IMR-90 (cell line): ENCODE measurements around the gene CCNA2. TPM values are rescaled to one million over a fixed set of nuclear protein-coding genes. Genes with fewer than 3 reads are reported as not detected.

Experiments used
- ATAC-seq: fragments of 200-7000 bp; cut with Tn5 transposase; 2 replicates; pipeline ENCODE4 v1.9.1; 2020; ENCODE audit warnings: low read depth, mild to moderate bottlenecking, moderate library complexity
- BruUV-seq: library from RNA; stranded (reverse); fragments of 400-500 nt; replicated peaks from 2 replicates; lab custom pipeline; 2021; lab: Mats Ljungman, UMichigan
- CTCF ChIA-PET: fragments of 300-600 bp; formaldehyde crosslinking; extraction: SDS; loops from one replicate; lab custom pipeline; 2021; ENCODE audit warnings: antibody characterized with exemption; lab: Yijun Ruan, JAX
- POLR2A ChIA-PET: fragments of 300-600 bp; sonication (Branson Sonifier 250); formaldehyde crosslinking; loops from one replicate; lab custom pipeline; 2022; ENCODE audit warnings: antibody characterized with exemption; ENCODE audit not compliant: unreplicated experiment; lab: Charles Lee
- DNase-seq: peaks from one replicate; pipeline ENCODE4 v3.0.0; 2013
- H2AFZ ChIP-seq: replicated peaks from 2 replicates; pipeline ENCODE3; 2013; ENCODE audit warnings: low read length, mild to moderate bottlenecking; ENCODE audit not compliant: poor library complexity
- H2AK5ac ChIP-seq: 2 replicates; pipeline ENCODE4 v1.6.1; 2013; ENCODE audit warnings: low read depth, low read length, inconsistent platforms
- H2AK9ac ChIP-seq: replicated peaks from 2 replicates; pipeline ENCODE3; 2013; ENCODE audit warnings: mild to moderate bottlenecking, low read depth, low read length, moderate library complexity; ENCODE audit not compliant: poor library complexity
- H2BK120ac ChIP-seq: 2 replicates; pipeline ENCODE4 v1.6.1; 2013; ENCODE audit warnings: low read depth, low read length, inconsistent platforms
- H2BK15ac ChIP-seq: 3 replicates; pipeline ENCODE4 v1.6.1; 2013; ENCODE audit warnings: low read depth, low read length, inconsistent platforms
- H2BK20ac ChIP-seq: 2 replicates; pipeline ENCODE4 v1.6.1; 2013; ENCODE audit warnings: low read depth, mild to moderate bottlenecking, inconsistent platforms, low read length, moderate library complexity
- H2BK5ac ChIP-seq: 2 replicates; pipeline ENCODE4 v1.6.1; 2013; ENCODE audit warnings: mild to moderate bottlenecking, low read depth, low read length, inconsistent platforms; ENCODE audit not compliant: poor library complexity, severe bottlenecking
- H3K14ac ChIP-seq: replicated peaks from 2 replicates; pipeline ENCODE4 v1.6.1; 2013; ENCODE audit warnings: low read depth, low read length, inconsistent platforms
- H3K18ac ChIP-seq: 2 replicates; pipeline ENCODE4 v1.6.1; 2013; ENCODE audit warnings: low read depth, low read length, control low read depth
- H3K23ac ChIP-seq: 2 replicates; pipeline ENCODE4 v1.6.1; 2013; ENCODE audit warnings: low read depth, low read length, inconsistent platforms
- H3K27ac ChIP-seq: 2 replicates; pipeline ENCODE4 v1.5.1; 2013; ENCODE audit warnings: mild to moderate bottlenecking, control low read depth, low read length; ENCODE audit not compliant: insufficient read depth
- H3K27me3 ChIP-seq: 2 replicates; pipeline ENCODE4 v1.6.1; 2013; ENCODE audit warnings: low read length; ENCODE audit not compliant: control insufficient read depth, insufficient read depth
- H3K36me3 ChIP-seq: 2 replicates; pipeline ENCODE4 v1.6.1; 2013; ENCODE audit warnings: low read length, mixed read lengths; ENCODE audit not compliant: control insufficient read depth, insufficient read depth
- H3K4ac ChIP-seq: 2 replicates; pipeline ENCODE4 v1.6.1; 2013; ENCODE audit warnings: low read depth, low read length, inconsistent platforms
- H3K4me1 ChIP-seq: 2 replicates; pipeline ENCODE4 v1.6.1; 2013; ENCODE audit warnings: low read length, mixed read lengths; ENCODE audit not compliant: control insufficient read depth, insufficient read depth
- H3K4me2 ChIP-seq: 2 replicates; pipeline ENCODE4 v1.6.1; 2013; ENCODE audit warnings: low read depth, mild to moderate bottlenecking, control low read depth, low read length, moderate library complexity
- H3K4me3 ChIP-seq: 2 replicates; pipeline ENCODE4 v1.5.1; 2013; ENCODE audit warnings: low read depth, mild to moderate bottlenecking, control low read depth, low read length, moderate library complexity; ENCODE audit not compliant: insufficient read depth
- H3K56ac ChIP-seq: 2 replicates; pipeline ENCODE4 v1.6.1; 2013; ENCODE audit warnings: low read length, inconsistent platforms; ENCODE audit not compliant: insufficient read depth; ENCODE audit errors: extremely low read depth
- H3K79me1 ChIP-seq, 2 experiments: 2 replicates each; pipeline ENCODE4 v1.6.1; 2013; ENCODE audit warnings: low read length in 2 of 2, inconsistent platforms in 1 of 2, low read depth in 1 of 2
- H3K9ac ChIP-seq: 2 replicates; pipeline ENCODE4 v1.6.1; 2013; ENCODE audit warnings: low read depth, low read length, control low read depth
- H3K9me1 ChIP-seq: 2 replicates; pipeline ENCODE4 v1.6.1; 2013; ENCODE audit warnings: low read length, inconsistent platforms; ENCODE audit not compliant: insufficient read depth
- H3K9me3 ChIP-seq: 2 replicates; pipeline ENCODE4 v1.6.1; 2013; ENCODE audit warnings: low read length; ENCODE audit not compliant: control insufficient read depth, insufficient read depth
- H4K20me1 ChIP-seq: 2 replicates; pipeline ENCODE4 v1.6.1; 2013; ENCODE audit warnings: low read length, inconsistent platforms; ENCODE audit not compliant: insufficient read depth
- H4K5ac ChIP-seq: 2 replicates; pipeline ENCODE4 v1.6.1; 2013; ENCODE audit warnings: mild to moderate bottlenecking, low read depth, low read length, control low read depth
- H4K8ac ChIP-seq, 2 experiments: 2 replicates each; pipeline ENCODE4 v1.6.1; 2013; ENCODE audit warnings: low read depth in 2 of 2, low read length in 2 of 2, control low read depth in 1 of 2, inconsistent platforms in 1 of 2
- H4K91ac ChIP-seq: 2 replicates; pipeline ENCODE4 v1.6.1; 2013; ENCODE audit warnings: low read depth, low read length, inconsistent platforms; ENCODE audit not compliant: insufficient read depth
- BHLHE40 ChIP-seq: fragments of 150-350 bp; IDR thresholded peaks from 2 replicates; pipeline ENCODE4 v1.6.1; 2016; ENCODE audit warnings: mild to moderate bottlenecking, low read depth, low read length
- CEBPB ChIP-seq: IDR thresholded peaks from 2 replicates; pipeline ENCODE4 v1.6.1; 2012; ENCODE audit warnings: low read depth, low read length, improper control_type of control experiment
- CHD1 ChIP-seq: IDR thresholded peaks from 2 replicates; pipeline ENCODE4 v1.6.1; 2012; ENCODE audit warnings: low read depth, low read length, improper control_type of control experiment
- CTCF ChIP-seq: conservative IDR thresholded peaks from 2 replicates; pipeline ENCODE4 v1.5.1; 2012; ENCODE audit warnings: mild to moderate bottlenecking, low read depth, low read length, improper control_type of control experiment
- ELK1 ChIP-seq: fragments of 150-350 bp; IDR thresholded peaks from 2 replicates; pipeline ENCODE4 v1.6.1; 2016; ENCODE audit warnings: low read depth, mild to moderate bottlenecking, low read length, moderate library complexity, borderline replicate concordance
- FOS ChIP-seq: fragments of 150-350 bp; IDR thresholded peaks from 2 replicates; pipeline ENCODE4 v1.6.1; 2016; ENCODE audit warnings: low read depth, low read length
- MAFK ChIP-seq: IDR thresholded peaks from 2 replicates; pipeline ENCODE4 v1.6.1; 2012; ENCODE audit warnings: low read depth, low read length, improper control_type of control experiment
- MAZ ChIP-seq: IDR thresholded peaks from 2 replicates; pipeline ENCODE4 v1.6.1; 2012; ENCODE audit warnings: low read depth, mild to moderate bottlenecking, low read length, improper control_type of control experiment, moderate library complexity, borderline replicate concordance
- MXI1 ChIP-seq: IDR thresholded peaks from 2 replicates; pipeline ENCODE4 v1.6.1; 2012; ENCODE audit warnings: low read depth, mild to moderate bottlenecking, low read length, moderate library complexity, borderline replicate concordance
- NFE2L2 ChIP-seq: fragments of 150-350 bp; IDR thresholded peaks from 2 replicates; pipeline ENCODE4 v1.6.1; 2016; ENCODE audit warnings: low read depth, mild to moderate bottlenecking, low read length
- POLR2A ChIP-seq: IDR thresholded peaks from 2 replicates; pipeline ENCODE4 v1.6.1; 2012; ENCODE audit warnings: mild to moderate bottlenecking, low read depth, low read length
- RAD21 ChIP-seq: IDR thresholded peaks from 2 replicates; pipeline ENCODE4 v1.6.1; 2012; ENCODE audit warnings: low read length, improper control_type of control experiment
- RCOR1 ChIP-seq: IDR thresholded peaks from 2 replicates; pipeline ENCODE4 v1.6.1; 2012; ENCODE audit warnings: mild to moderate bottlenecking, low read length, improper control_type of control experiment; ENCODE audit not compliant: insufficient replicate concordance
- RFX5 ChIP-seq: IDR thresholded peaks from 2 replicates; pipeline ENCODE4 v1.8.0; 2012; ENCODE audit warnings: low read depth, mild to moderate bottlenecking, low read length, moderate library complexity
- SMC3 ChIP-seq: fragments of 150-350 bp; IDR thresholded peaks from 2 replicates; pipeline ENCODE4 v1.6.1; 2016; ENCODE audit warnings: low read depth, mild to moderate bottlenecking, antibody characterized with exemption, low read length, moderate library complexity
- USF2 ChIP-seq: fragments of 150-350 bp; IDR thresholded peaks from 2 replicates; pipeline ENCODE4 v1.6.1; 2017; ENCODE audit warnings: mild to moderate bottlenecking, antibody characterized with exemption, low read length, low read depth
- WGBS, 2 experiments: methylation state at CpG; one replicate each; pipeline versions ENCODE4 v1.1.5 to v1.1.7; 2013; ENCODE audit warnings: missing lambda C conversion rate in 2 of 2; ENCODE audit not compliant: insufficient read length in 1 of 2; ENCODE audit errors: extremely low coverage in 2 of 2; 5-methylcytosine and 5-hydroxymethylcytosine counted together
- dilution Hi-C: fragments of 300-500 bp; cut with HindIII; formaldehyde crosslinking; loops from one replicate; pipeline ENCODE4 v1.14.3; 2018; ENCODE audit warnings: low sequenced_read_pairs; ENCODE audit not compliant: unreplicated experiment
- in situ Hi-C: fragments of 300-500 bp; cut with MboI; formaldehyde crosslinking; loops from 3 replicates; pipeline ENCODE4 v1.14.3; 2019; ENCODE audit warnings: low sequenced_read_pairs, inconsistent platforms, mixed read lengths
- intact Hi-C: fragments of 100-400 bp; cut with micrococcal nuclease; formaldehyde crosslinking; loops from 2 replicates; pipeline ENCODE4 v1.10.0; 2022
- polyA plus RNA-seq, 3 experiments: library from polyadenylated mRNA; depleted of rRNA; stranded (reverse); fragments of >200 nt; gene quantifications; 2 replicates each; pipeline ENCODE4 v1.2.3, GENCODE V29; 2012; ENCODE audit warnings: low replicate concordance in 1 of 3
- total RNA-seq: library from RNA; depleted of rRNA; stranded (reverse); fragments of >200 nt; gene quantifications from 2 replicates; pipeline ENCODE4 v1.2.3, GENCODE V29; 2012

Gene CCNA2
- total and polyA plus RNA-seq, 2 of the 4 experiments (the other 2 are of a cell fraction), result 22.8 to 54.3 TPM

GRCh38 chr4:121842862-121843261 lies 19.2 kb upstream of the CCNA2 start:
- intact Hi-C loops, result no loop called here
- POLR2A ChIA-PET, result no interaction called here
- peaks cover 13% of the 10 kb centered on the region for H3K36me3 ChIP-seq
- H4K5ac ChIP-seq, result no peak overlapping the region
- dilution Hi-C loops, result no loop called here
- no peaks in the 10 kb centered on the region for H3K4me1 ChIP-seq
- no peak overlapping the region for H3K4ac ChIP-seq
- H3K4me3 ChIP-seq, result no peak overlapping the region
- no peaks in the 10 kb centered on the region for H3K9me3 ChIP-seq
- H4K91ac ChIP-seq, result no peak overlapping the region
- WGBS, 2 experiments, result 86% methylated on average over 3 of the region's 4 CpGs; no CpG with 5 or more reads in 1 of the 2 experiments
- H2AK9ac ChIP-seq, result no peak overlapping the region
- H3K18ac ChIP-seq, result no peak overlapping the region
- no peak overlapping the region for H2BK120ac ChIP-seq
- H2BK5ac ChIP-seq, result no peak overlapping the region
- no peak overlapping the region for H3K27ac ChIP-seq
- no TSS peak for BruUV-seq
- H3K9me1 ChIP-seq, result no peaks in the 10 kb centered on the region
- H2BK15ac ChIP-seq, result no peak overlapping the region
- H2BK20ac ChIP-seq, result no peak overlapping the region
- H4K20me1 ChIP-seq, result no peaks in the 10 kb centered on the region
- H3K9ac ChIP-seq, result no peak overlapping the region
- CTCF ChIA-PET, result no interaction called here
- H3K56ac ChIP-seq, result no peak overlapping the region
- no peak for DNase-seq
- no peaks in the 10 kb centered on the region for H3K27me3 ChIP-seq
- ATAC-seq, result no peak
- no peak overlapping the region for H2AFZ ChIP-seq
- H4K8ac ChIP-seq, result no peak overlapping the region
- H3K4me2 ChIP-seq, result no peak overlapping the region
- H3K79me1 ChIP-seq, result no peaks in the 10 kb centered on the region; a peak in 1 of 4 replicates
- H3K14ac ChIP-seq, result no peak overlapping the region
- TF ChIP-seq MXI1, result no peak
- no peak for TF ChIP-seq SMC3
- no peak for TF ChIP-seq CEBPB
- TF ChIP-seq MAFK, result no peak
- TF ChIP-seq NFE2L2, result no peak
- TF ChIP-seq POLR2A, result no peak
- TF ChIP-seq USF2, result no peak
- TF ChIP-seq MAZ, result no peak
- TF ChIP-seq ELK1, result no peak
- TF ChIP-seq CTCF, result no peak
- no peak for TF ChIP-seq RAD21
- no peak for TF ChIP-seq RCOR1
- no peak for TF ChIP-seq FOS
- TF ChIP-seq BHLHE40, result no peak
- TF ChIP-seq RFX5, result no peak
- TF ChIP-seq CHD1, result no peak
- in situ Hi-C loops, result no loop called here
- H3K23ac ChIP-seq, result no peak overlapping the region
- no peak overlapping the region for H2AK5ac ChIP-seq
